Common myeloid progenitor, CD34-positive (primary cell): ENCODE results near the gene SYT8.
"Not testable (repeated sequence)": the region's sequence is repeated elsewhere in the genome, so short reads cannot be mapped to it uniquely, and the experiment has no call there.

Source experiments
- CTCF ChIA-PET: fragments of 350-600 bp; sonication (Branson Sonifier 250); formaldehyde crosslinking; loops from one replicate; lab custom pipeline; 2021; ENCODE audit warnings: antibody characterized with exemption; lab: Charles Lee
- POLR2A ChIA-PET: fragments of 350-600 bp; sonication (Branson Sonifier 250); formaldehyde crosslinking; loops from one replicate; lab custom pipeline; 2021; ENCODE audit warnings: antibody characterized with exemption; lab: Charles Lee
- DNase-seq, 3 donors: peaks; one replicate each; pipeline versions ENCODE4 v3.0.0 to v3.0.0-alpha.2; 2013
- H3K27ac ChIP-seq, 2 experiments: 1 replicate in 1 of 2; 2 replicates in 1 of 2; pipeline ENCODE4 v1.7.0; 2013; ENCODE audit warnings: inconsistent platforms in 2 of 2, low read length in 2 of 2, mild to moderate bottlenecking in 2 of 2, low read depth in 1 of 2, moderate library complexity in 1 of 2; ENCODE audit not compliant: severe bottlenecking in 2 of 2, insufficient read depth in 1 of 2, poor library complexity in 1 of 2
- H3K27me3 ChIP-seq, 5 experiments: replicated peaks in 2 of 5; 1 replicate in 3 of 5; 2 replicates in 2 of 5; pipeline versions ENCODE4 v1.6.1 to v1.7.0; 2013; ENCODE audit warnings: low read length in 4 of 5, mild to moderate bottlenecking in 2 of 5, moderate library complexity in 2 of 5, inconsistent platforms in 1 of 5; ENCODE audit not compliant: insufficient read depth in 5 of 5, control insufficient read depth in 4 of 5
- H3K36me3 ChIP-seq, 4 experiments: 1 replicate in 2 of 4; 2 replicates in 2 of 4; pipeline versions ENCODE4 v1.6.1 to v1.7.0; 2013; ENCODE audit warnings: low read length in 3 of 4, control low read depth in 1 of 4, mild to moderate bottlenecking in 1 of 4; ENCODE audit not compliant: control insufficient read depth in 4 of 4, insufficient read depth in 4 of 4
- H3K4me1 ChIP-seq, 4 experiments: 1 replicate in 3 of 4; 2 replicates in 1 of 4; pipeline versions ENCODE4 v1.6.1 to v1.7.1; 2013; ENCODE audit warnings: low read length in 3 of 4, mild to moderate bottlenecking in 3 of 4, control low read depth in 1 of 4, inconsistent platforms in 1 of 4, moderate library complexity in 1 of 4; ENCODE audit not compliant: control insufficient read depth in 4 of 4, insufficient read depth in 4 of 4; ENCODE audit errors: control extremely low read depth in 1 of 4
- H3K4me3 ChIP-seq, 7 experiments: 1 replicate in 4 of 7; 2 replicates in 3 of 7; pipeline versions ENCODE4 v1.5.1 to v1.7.0; 2013; ENCODE audit warnings: mild to moderate bottlenecking in 7 of 7, low read length in 6 of 7, moderate library complexity in 6 of 7, inconsistent platforms in 2 of 7, low read depth in 2 of 7, control low read depth in 1 of 7; ENCODE audit not compliant: insufficient read depth in 4 of 7, control insufficient read depth in 1 of 7; ENCODE audit errors: extremely low read depth in 1 of 7
- H3K9me3 ChIP-seq, 5 experiments: 1 replicate in 4 of 5; 2 replicates in 1 of 5; pipeline versions ENCODE4 v1.6.1 to v1.7.1; 2013; ENCODE audit warnings: low read length in 4 of 5, mild to moderate bottlenecking in 2 of 5, inconsistent platforms in 1 of 5, low read depth in 1 of 5, moderate library complexity in 1 of 5; ENCODE audit not compliant: control insufficient read depth in 4 of 5, insufficient read depth in 2 of 5; ENCODE audit errors: control extremely low read depth in 1 of 5
- WGBS: methylation state at CpG from one replicate; pipeline ENCODE4 v1.1.5; 2013; ENCODE audit not compliant: insufficient coverage; 5-methylcytosine and 5-hydroxymethylcytosine counted together

Gene SYT8

GRCh38 chr11:1873813-1874150 lies 39.0 kb downstream of the SYT8 start:
- H3K4me3 ChIP-seq, H3K9me3 ChIP-seq, POLR2A ChIA-PET, H3K27me3 ChIP-seq, H3K36me3 ChIP-seq, DNase-seq, H3K27ac ChIP-seq: not testable (repeated sequence)
- WGBS, result 91% methylated on average over 11 of the region's 17 CpGs
- CTCF ChIA-PET, result interaction anchor here (3.4 kb wide), 1 partner anchor 26 kb away, joined by 18 read pairs; no protein-coding TSS in a partner anchor
- peaks cover 0 to 32% (median 25%) of the 10 kb centered on the region in 4 experiments for H3K4me1 ChIP-seq

GRCh38 chr11:1874441-1875092 lies 39.8 kb downstream of the SYT8 start:
- WGBS, result 97% methylated on average over 15 of the region's 17 CpGs
- CTCF ChIA-PET, result interaction anchor here (1.0 to 3.4 kb wide), 4 partner anchors 12 to 280 kb away, joined by 3 to 18 read pairs (median 9); no protein-coding TSS in a partner anchor
- H3K4me3 ChIP-seq, DNase-seq, H3K36me3 ChIP-seq, POLR2A ChIA-PET, H3K27me3 ChIP-seq, H3K9me3 ChIP-seq, H3K27ac ChIP-seq: not testable (repeated sequence)
- H3K4me1 ChIP-seq, result peaks cover 0 to 35% (median 27%) of the 10 kb centered on the region in 4 experiments

- POLR2A ChIA-PET, result no interaction called here
- Histone ChIP-seq H3K27ac (no peak overlapping the region), H3K4me3 (no peak overlapping the region), H3K27me3 (no peaks in the 10 kb centered on the region), H3K4me1 (peaks cover 0 to 43% (median 33%) of the 10 kb centered on the region in 4 experiments), H3K36me3 (peaks cover 0 to 3% (median 0%) of the 10 kb centered on the region in 4 experiments), H3K9me3 (no peaks in the 10 kb centered on the region)
- 96% methylated on average over 13 of the region's 28 CpGs for WGBS
- DNase-seq, result no peak
- CTCF ChIA-PET, result interaction anchor here (1.0 to 3.4 kb wide), 9 partner anchors 13 to 279 kb away, joined by 3 to 21 read pairs (median 13); partner anchors contain the start of gene LSP1
Observed at GRCh38 chr11:1875093-1875850, 40.5 kb downstream of the SYT8 start.

- not testable (repeated sequence) for H3K9me3 ChIP-seq, H3K27ac ChIP-seq, H3K4me3 ChIP-seq, H3K36me3 ChIP-seq, DNase-seq, H3K27me3 ChIP-seq
- WGBS, result 92% methylated on average over 6 of the region's 13 CpGs
- CTCF ChIA-PET, result interaction anchor here (0.8 to 3.4 kb wide), 17 partner anchors 12 to 278 kb away, joined by 3 to 21 read pairs (median 5); partner anchors contain the start of gene LSP1
- POLR2A ChIA-PET, result interaction anchor here (0.5 kb wide), 1 partner anchor 125 kb away, joined by 3 read pairs; no protein-coding TSS in a partner anchor
- peaks cover 0 to 49% (median 38%) of the 10 kb centered on the region in 4 experiments for H3K4me1 ChIP-seq
Observed at GRCh38 chr11:1875851-1876301, 41.1 kb downstream of the SYT8 start.

GRCh38 chr11:1876361-1877063 lies 41.7 kb downstream of the SYT8 start:
- POLR2A ChIA-PET, result interaction anchor here (0.5 to 0.7 kb wide), 2 partner anchors 115 to 124 kb away, joined by 3 read pairs; no protein-coding TSS in a partner anchor
- no peaks in the 10 kb centered on the region for H3K27me3 ChIP-seq
- peak in 2 of 3 donors; percentile 41 to 42 for DNase-seq
- 49% methylated on average over 19 of the region's 26 CpGs for WGBS
- H3K9me3 ChIP-seq, result no peaks in the 10 kb centered on the region
- H3K36me3 ChIP-seq, result peaks cover 0 to 8% (median 2%) of the 10 kb centered on the region in 4 experiments
- CTCF ChIA-PET, result interaction anchor here (0.8 to 3.4 kb wide), 24 partner anchors 12 to 275 kb away, joined by 3 to 21 read pairs (median 4); partner anchors contain the start of gene LSP1
- peaks cover 0 to 55% (median 44%) of the 10 kb centered on the region in 4 experiments for H3K4me1 ChIP-seq
- H3K4me3 ChIP-seq, result peak overlapping the region in 1 of 7 experiments; percentile 42
- H3K27ac ChIP-seq, result no peak overlapping the region

GRCh38 chr11:1877211-1878136 lies 42.7 kb downstream of the SYT8 start:
- CTCF ChIA-PET, result interaction anchor here (0.9 to 3.4 kb wide), 20 partner anchors 10 to 274 kb away, joined by 3 to 21 read pairs (median 6); partner anchors contain the start of genes LSP1 and PRR33
- Histone ChIP-seq H3K4me1 (peaks cover 0 to 64% (median 54%) of the 10 kb centered on the region in 4 experiments), H3K4me3 (no peak overlapping the region), H3K27me3 (no peaks in the 10 kb centered on the region), H3K27ac (no peak overlapping the region), H3K9me3 (no peaks in the 10 kb centered on the region), H3K36me3 (peaks cover 0 to 8% (median 2%) of the 10 kb centered on the region in 4 experiments)
- peak in 2 of 3 donors; percentile 26 to 47 for DNase-seq
- POLR2A ChIA-PET, result no interaction called here
- 55% methylated on average over 25 of the region's 33 CpGs for WGBS
